Measurements from ENCODE around the gene SIAH3.

The SIAH3 gene

GRCh38 chr13:45820106-45820838 lies 31.3 kb downstream of the SIAH3 start:
- no peak for ATAC-seq
- DNase-seq = no peak

GRCh38 chr13:45817833-45818232 lies 33.7 kb downstream of the SIAH3 start:
- DNase-seq = no peak

GRCh38 chr13:45816427-45816826 lies 35.1 kb downstream of the SIAH3 start:
- ATAC-seq (no peak), DNase-seq (no peak)

More at GRCh38 chr13:45817833-45818232, 33.7 kb downstream of the SIAH3 start:
- no peak for ATAC-seq

- DNase-seq = no peak
- no peak for ATAC-seq
These were observed 38.7 kb downstream of the SIAH3 start for GRCh38 chr13:45812695-45813372.

- ATAC-seq (no peak), DNase-seq (no peak)
These were observed 39.5 kb downstream of the SIAH3 start for GRCh38 chr13:45811891-45812694.

- DNase-seq (no peak), ATAC-seq (no peak)
These were observed 41.7 kb downstream of the SIAH3 start for GRCh38 chr13:45809801-45810394.

- ATAC-seq (no peak), DNase-seq (no peak)
These were observed 42.6 kb downstream of the SIAH3 start for GRCh38 chr13:45808925-45809324.

- DNase-seq (peak; percentile 9), ATAC-seq (no peak)
These were observed 43.9 kb downstream of the SIAH3 start for GRCh38 chr13:45807520-45808099.

GRCh38 chr13:45800485-45800884 lies 51.1 kb downstream of the SIAH3 start:
- DNase-seq = no peak
- ATAC-seq = no peak

GRCh38 chr13:45799451-45799850 lies 52.1 kb downstream of the SIAH3 start:
- DNase-seq = no peak
- no peak for ATAC-seq

GRCh38 chr13:45798851-45799250 lies 52.7 kb downstream of the SIAH3 start:
- no peak for DNase-seq
- no peak for ATAC-seq

- ATAC-seq = no peak
- DNase-seq = no peak
These were observed 54.9 kb downstream of the SIAH3 start for GRCh38 chr13:45796426-45797235.

- ATAC-seq = no peak
- no peak for DNase-seq
These were observed 58.7 kb downstream of the SIAH3 start for GRCh38 chr13:45792827-45793303.

- ATAC-seq = no peak
- no peak for DNase-seq
These were observed 63.5 kb downstream of the SIAH3 start for GRCh38 chr13:45788011-45788410.

GRCh38 chr13:45787346-45787745 lies 64.2 kb downstream of the SIAH3 start:
- DNase-seq (no peak), ATAC-seq (no peak)

- no peak for ATAC-seq
- no peak for DNase-seq
These were observed 65.1 kb downstream of the SIAH3 start for GRCh38 chr13:45786293-45786920.

GRCh38 chr13:45784755-45785675 lies 66.5 kb downstream of the SIAH3 start:
- ATAC-seq (no peak), DNase-seq (no peak)

- ATAC-seq = no peak
- no peak for DNase-seq
These were observed 68.1 kb downstream of the SIAH3 start for GRCh38 chr13:45783346-45784043.
